Smooth muscle cell (in vitro differentiated cells): ENCODE results near the gene GRID1. TPM values are rescaled to one million over a fixed set of nuclear protein-coding genes. Genes with fewer than 3 reads are reported as not detected.
"Not testable (repeated sequence)": the region's sequence is repeated elsewhere in the genome, so short reads cannot be mapped to it uniquely, and the experiment has no call there.

Experiments
- DNase-seq: peaks from one replicate; lab custom pipeline; 2025; ENCODE audit not compliant: unreplicated experiment; lab: John Stamatoyannopoulos, UW
- H2AFZ ChIP-seq: fragments of 200-600 bp; sonication (generic); 2 replicates; pipeline ENCODE4 v1.6.0; 2016; ENCODE audit warnings: antibody characterized with exemption, low read depth, mild to moderate bottlenecking
- H3F3A ChIP-seq: fragments of 200-600 bp; sonication (generic); 2 replicates; pipeline ENCODE4 v1.6.0; 2017; ENCODE audit warnings: antibody characterized with exemption, low read depth
- H3K27ac ChIP-seq: fragments of 200-600 bp; sonication (generic); 2 replicates; pipeline ENCODE4 v1.5.1; 2016; ENCODE audit warnings: low read depth, mild to moderate bottlenecking
- H3K27me3 ChIP-seq: fragments of 200-600 bp; sonication (generic); 2 replicates; pipeline ENCODE4 v1.6.1; 2016; ENCODE audit warnings: low read depth, mild to moderate bottlenecking
- H3K36me3 ChIP-seq: fragments of 200-600 bp; sonication (generic); 2 replicates; pipeline ENCODE4 v1.5.1; 2016; ENCODE audit warnings: low read depth
- H3K4me1 ChIP-seq: fragments of 200-600 bp; sonication (generic); 2 replicates; pipeline ENCODE4 v1.5.1; 2016; ENCODE audit warnings: low read depth
- H3K4me2 ChIP-seq: fragments of 200-600 bp; sonication (generic); 2 replicates; pipeline ENCODE4 v1.6.0; 2016; ENCODE audit warnings: mild to moderate bottlenecking
- H3K4me3 ChIP-seq: fragments of 200-600 bp; sonication (generic); 2 replicates; pipeline ENCODE4 v1.5.1; 2016; ENCODE audit warnings: mild to moderate bottlenecking
- H3K79me2 ChIP-seq: fragments of 200-600 bp; sonication (generic); 2 replicates; pipeline ENCODE4 v1.6.0; 2016; ENCODE audit warnings: low read depth, mild to moderate bottlenecking
- H3K9ac ChIP-seq: fragments of 200-600 bp; sonication (generic); 2 replicates; pipeline ENCODE4 v1.6.0; 2016; ENCODE audit warnings: low read depth
- H3K9me3 ChIP-seq: fragments of 200-600 bp; sonication (generic); replicated peaks from 2 replicates; pipeline ENCODE4 v1.5.1; 2016; ENCODE audit warnings: low read depth
- H4K20me1 ChIP-seq: fragments of 200-600 bp; sonication (generic); 2 replicates; pipeline ENCODE4 v1.6.0; 2016; ENCODE audit warnings: low read depth
- CTCF ChIP-seq: fragments of 200-600 bp; sonication (generic); IDR thresholded peaks from 2 replicates; pipeline ENCODE4 v1.5.1; 2017; ENCODE audit warnings: borderline replicate concordance, mild to moderate bottlenecking, antibody characterized with exemption; ENCODE audit not compliant: insufficient read depth, poor library complexity, severe bottlenecking
- WGBS: methylation state at CpG from one replicate; pipeline ENCODE4 v1.1.7; 2016; ENCODE audit warnings: low lambda C conversion rate; 5-methylcytosine and 5-hydroxymethylcytosine counted together
- polyA plus RNA-seq: library from polyadenylated mRNA; unstranded; fragments of >200 nt; fragmentation: Nextera tagmentation; extraction: Ambion mirVana; gene quantifications from 2 replicates; pipeline ENCODE4 v1.2.1, GENCODE V29; 2016
- total RNA-seq: library from RNA; depleted of rRNA; stranded (reverse); fragments of >200 nt; gene quantifications from 2 replicates; pipeline ENCODE4 v1.2.3, GENCODE V29; 2014

Gene GRID1
- total and polyA plus RNA-seq, 2 experiments from 2014 or later = 4.4 to 7.4 TPM

GRCh38 chr10:86034710-86035109 is 331.9 kb downstream of the GRID1 start:
- no peaks in the 10 kb centered on the region for H3K27me3 ChIP-seq
- H3K9me3 ChIP-seq = no peaks in the 10 kb centered on the region
- H3K79me2 ChIP-seq = no peaks in the 10 kb centered on the region
- H2AFZ ChIP-seq = no peak overlapping the region
- no peaks in the 10 kb centered on the region for H3F3A ChIP-seq
- H4K20me1 ChIP-seq = no peaks in the 10 kb centered on the region
- no peak overlapping the region for H3K9ac ChIP-seq
- DNase-seq = no peak
- no peak overlapping the region for H3K4me2 ChIP-seq
- H3K4me3 ChIP-seq = no peak overlapping the region
- H3K4me1 ChIP-seq = no peaks in the 10 kb centered on the region
- 95% methylated on average over 1 of the region's 1 CpG for WGBS
- TF ChIP-seq CTCF = no peak
- H3K27ac ChIP-seq = no peak overlapping the region
- no peaks in the 10 kb centered on the region for H3K36me3 ChIP-seq

DNA sequence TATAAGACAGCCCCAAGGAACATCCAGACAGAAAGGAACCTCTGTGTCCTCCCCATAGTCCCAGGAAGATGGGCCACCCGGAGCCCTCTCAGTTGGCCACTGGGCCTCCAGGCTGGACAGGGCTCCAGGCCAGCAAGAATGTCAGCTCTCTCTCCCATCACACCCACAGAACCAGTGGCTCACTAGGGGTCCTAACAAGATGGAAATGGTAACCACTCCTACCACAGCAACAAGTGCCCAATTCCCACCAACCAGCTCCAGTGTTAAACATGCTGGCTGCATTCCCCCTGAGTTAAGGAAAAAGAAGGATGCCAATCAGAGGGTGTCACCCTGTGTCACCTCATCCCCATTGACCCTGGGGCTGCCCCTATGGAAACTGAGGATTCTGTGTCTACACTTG is 333.0 kb downstream of the GRID1 start:
- WGBS = 94% methylated on average over 1 of the region's 1 CpG

GRCh38 chr10:86032087-86032486 is 334.5 kb downstream of the GRID1 start:
- not testable (repeated sequence) for DNase-seq
- WGBS = 96% methylated on average over 8 of the region's 8 CpGs

More for the DNA sequence above, 333.0 kb downstream of the GRID1 start:
- H3K4me1 ChIP-seq = no peaks in the 10 kb centered on the region
- H3K4me2 ChIP-seq = no peak overlapping the region
- no peak for TF ChIP-seq CTCF
- DNase-seq = no peak
- H3K27ac ChIP-seq = no peak overlapping the region
- no peak overlapping the region for H2AFZ ChIP-seq
- no peaks in the 10 kb centered on the region for H3F3A ChIP-seq
- no peak overlapping the region for H3K9ac ChIP-seq
- H3K27me3 ChIP-seq = no peaks in the 10 kb centered on the region
- no peaks in the 10 kb centered on the region for H3K36me3 ChIP-seq
- no peaks in the 10 kb centered on the region for H4K20me1 ChIP-seq
- no peaks in the 10 kb centered on the region for H3K79me2 ChIP-seq
- H3K9me3 ChIP-seq = no peaks in the 10 kb centered on the region
- no peak overlapping the region for H3K4me3 ChIP-seq

DNA sequence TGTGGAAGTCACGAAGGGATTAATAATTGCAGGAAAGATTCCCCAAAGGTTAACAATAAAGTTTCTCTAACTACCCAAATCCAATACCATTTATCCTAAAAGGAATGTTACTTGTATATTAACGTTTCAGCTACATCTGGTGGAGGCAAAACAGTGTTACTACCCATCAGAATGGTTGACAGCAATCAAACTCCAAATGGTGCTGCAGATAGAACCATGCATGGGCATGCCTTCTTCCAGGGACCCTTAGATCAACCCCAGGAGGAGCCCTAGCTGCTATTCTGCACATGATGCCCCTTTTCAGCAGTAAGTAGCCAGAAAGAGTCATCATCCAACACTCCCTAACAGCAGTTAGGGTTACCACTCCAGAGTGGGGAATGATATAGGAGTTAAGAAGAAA is 336.3 kb downstream of the GRID1 start:
- Histone ChIP-seq H3K4me3 (no peak overlapping the region), H3K9ac (no peak overlapping the region), H3K4me2 (no peak overlapping the region), H3K36me3 (no peaks in the 10 kb centered on the region), H3K9me3 (no peaks in the 10 kb centered on the region), H2AFZ (no peak overlapping the region), H3K27me3 (no peaks in the 10 kb centered on the region), H3K4me1 (no peaks in the 10 kb centered on the region), H4K20me1 (no peaks in the 10 kb centered on the region), H3K27ac (no peak overlapping the region), H3F3A (no peaks in the 10 kb centered on the region), H3K79me2 (no peaks in the 10 kb centered on the region)
- DNase-seq = no peak
- no peak for TF ChIP-seq CTCF
- 52% methylated on average over 2 of the region's 2 CpGs for WGBS

More at GRCh38 chr10:86032087-86032486, 334.5 kb downstream of the GRID1 start:
- H3K27me3 ChIP-seq, H4K20me1 ChIP-seq, H3K4me3 ChIP-seq, H2AFZ ChIP-seq, H3K36me3 ChIP-seq, H3K9me3 ChIP-seq, H3K4me1 ChIP-seq, H3K27ac ChIP-seq, H3F3A ChIP-seq, H3K79me2 ChIP-seq, H3K4me2 ChIP-seq, H3K9ac ChIP-seq: not testable (repeated sequence)
